Loucy (cell line): ENCODE data around the gene IL1A.

Experiments
- H2AFZ ChIP-seq: fragments of 200-600 bp; sonication (generic); 2 replicates; pipeline ENCODE4 v1.6.0; 2016; ENCODE audit warnings: antibody characterized with exemption, mild to moderate bottlenecking, low read length, moderate library complexity
- H3F3A ChIP-seq: fragments of 200-600 bp; 2 replicates; pipeline ENCODE4 v1.6.0; 2016; ENCODE audit warnings: antibody characterized with exemption, low read depth, mild to moderate bottlenecking
- H3K27me3 ChIP-seq: fragments of 200-600 bp; sonication (generic); 2 replicates; pipeline ENCODE4 v1.6.1; 2014; ENCODE audit warnings: low read length, mild to moderate bottlenecking; ENCODE audit not compliant: insufficient read depth, poor library complexity, severe bottlenecking
- H3K36me3 ChIP-seq: fragments of 200-600 bp; sonication (generic); 2 replicates; pipeline ENCODE4 v1.6.1; 2016; ENCODE audit warnings: low read length; ENCODE audit not compliant: insufficient read depth
- H3K4me1 ChIP-seq: fragments of 200-600 bp; sonication (generic); 2 replicates; pipeline ENCODE4 v1.5.1; 2014; ENCODE audit warnings: low read length, mild to moderate bottlenecking; ENCODE audit not compliant: insufficient read depth, poor library complexity, severe bottlenecking
- H3K4me2 ChIP-seq: fragments of 200-600 bp; sonication (generic); 2 replicates; pipeline ENCODE4 v1.6.0; 2014; ENCODE audit warnings: antibody characterized with exemption, low read length, low read depth, mild to moderate bottlenecking; ENCODE audit not compliant: poor library complexity, severe bottlenecking
- H3K4me3 ChIP-seq: fragments of 200-600 bp; sonication (generic); 2 replicates; pipeline ENCODE4 v1.5.1; 2014; ENCODE audit warnings: low read length, mild to moderate bottlenecking, mixed read lengths; ENCODE audit not compliant: poor library complexity, severe bottlenecking
- H3K79me2 ChIP-seq: fragments of 200-600 bp; sonication (generic); 2 replicates; pipeline ENCODE4 v1.6.1; 2014; ENCODE audit warnings: low read length; ENCODE audit not compliant: insufficient read depth
- H3K9ac ChIP-seq: fragments of 200-600 bp; sonication (generic); 2 replicates; pipeline ENCODE4 v1.6.0; 2014; ENCODE audit warnings: mild to moderate bottlenecking, low read depth, low read length, moderate library complexity; ENCODE audit not compliant: poor library complexity, severe bottlenecking
- H3K9me2 ChIP-seq: fragments of 200-600 bp; sonication (generic); replicated peaks from 2 replicates; pipeline ENCODE4 v1.6.1; 2016; ENCODE audit warnings: low read depth, low read length, mixed read lengths
- H3K9me3 ChIP-seq: fragments of 200-600 bp; sonication (generic); 2 replicates; pipeline ENCODE4 v1.6.1; 2014; ENCODE audit warnings: mild to moderate bottlenecking, antibody characterized with exemption, low read length, low read depth; ENCODE audit not compliant: insufficient read depth
- H4K20me1 ChIP-seq: fragments of 200-600 bp; sonication (generic); 2 replicates; pipeline ENCODE4 v1.6.0; 2014; ENCODE audit warnings: antibody characterized with exemption, low read length, mild to moderate bottlenecking; ENCODE audit not compliant: insufficient read depth, poor library complexity, severe bottlenecking
- CTCF ChIP-seq: fragments of 200-600 bp; sonication (generic); conservative IDR thresholded peaks from 2 replicates; pipeline ENCODE4 v1.5.1; 2014; ENCODE audit warnings: mild to moderate bottlenecking, antibody characterized with exemption, low read length
- EZH2phosphoT487 ChIP-seq: fragments of 200-600 bp; IDR thresholded peaks from 2 replicates; pipeline ENCODE4 v1.6.1; 2018; ENCODE audit warnings: antibody characterized with exemption, mild to moderate bottlenecking, moderate library complexity, borderline replicate concordance

The IL1A gene

GRCh38 chr2:112724591-112725525 lies 59.4 kb downstream of the IL1A start:
- peak overlapping the region; percentile 1 for H3K9ac ChIP-seq

DNA sequence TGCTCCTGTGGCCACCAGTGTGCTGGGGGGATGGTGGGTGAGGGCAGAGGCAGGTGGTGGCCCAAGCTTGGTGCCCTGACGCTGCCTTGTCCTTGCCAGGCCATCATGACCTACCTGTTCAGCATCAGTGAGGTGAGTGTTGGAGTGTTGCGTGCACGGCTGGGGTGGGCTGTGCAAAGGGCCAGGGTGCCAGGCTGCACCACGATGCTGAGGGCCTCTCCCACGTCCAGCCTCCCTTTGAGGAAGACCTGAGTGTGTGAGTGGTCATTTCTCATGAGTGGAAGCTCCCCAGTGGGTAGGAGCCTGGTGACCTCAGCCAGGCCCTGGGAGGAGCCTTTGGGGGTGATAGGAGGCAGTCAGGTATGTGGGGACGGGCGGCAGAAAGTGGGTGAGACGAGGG lies 60.3 kb downstream of the IL1A start:
- Histone ChIP-seq H2AFZ (no peak overlapping the region), H3K9ac (no peak overlapping the region), H3K9me2 (no peaks in the 10 kb centered on the region), H4K20me1 (no peaks in the 10 kb centered on the region), H3K4me1 (peaks cover 5% of the 10 kb centered on the region), H3K4me2 (no peak overlapping the region), H3K9me3 (no peaks in the 10 kb centered on the region), H3K79me2 (no peaks in the 10 kb centered on the region), H3K36me3 (no peaks in the 10 kb centered on the region), H3K4me3 (no peak overlapping the region), H3K27me3 (no peaks in the 10 kb centered on the region), H3F3A (no peaks in the 10 kb centered on the region)
- TF ChIP-seq EZH2phosphoT487 (no peak), CTCF (no peak)

More at GRCh38 chr2:112724591-112725525, 59.4 kb downstream of the IL1A start:
- Histone ChIP-seq H3K79me2 (no peaks in the 10 kb centered on the region), H3K9me2 (no peaks in the 10 kb centered on the region), H3F3A (no peaks in the 10 kb centered on the region), H3K4me3 (no peak overlapping the region), H2AFZ (no peak overlapping the region), H3K9me3 (no peaks in the 10 kb centered on the region), H3K36me3 (no peaks in the 10 kb centered on the region), H4K20me1 (no peaks in the 10 kb centered on the region), H3K27me3 (no peaks in the 10 kb centered on the region), H3K4me2 (no peak overlapping the region), H3K4me1 (peaks cover 5% of the 10 kb centered on the region)
- TF ChIP-seq EZH2phosphoT487 (no peak), CTCF (peak; percentile 73)
